Activated naive CD8-positive, alpha-beta T cell treated with anti-CD3 and anti-CD28 coated beads for 36 hours (primary cell): ENCODE measurements around the gene BCS1L. TPM values are rescaled to one million over a fixed set of nuclear protein-coding genes. Genes with fewer than 3 reads are reported as not detected.

Source experiments
- DNase-seq: peaks from one replicate; pipeline ENCODE4 v3.0.0; 2021
- H3K27ac Mint-ChIP-seq: one replicate; pipeline ENCODE4 v1.8.0; 2022; ENCODE audit warnings: mild to moderate bottlenecking, moderate library complexity, mixed read lengths
- H3K27me3 Mint-ChIP-seq: one replicate; pipeline ENCODE4 v1.8.0; 2022; ENCODE audit warnings: mild to moderate bottlenecking, mixed read lengths
- H3K36me3 Mint-ChIP-seq: one replicate; pipeline ENCODE4 v1.8.0; 2021; ENCODE audit warnings: mild to moderate bottlenecking, mixed read lengths
- H3K4me1 Mint-ChIP-seq: one replicate; pipeline ENCODE4 v1.8.0; 2021; ENCODE audit warnings: mixed read lengths
- H3K4me3 Mint-ChIP-seq: one replicate; pipeline ENCODE4 v1.8.0; 2022; ENCODE audit warnings: mild to moderate bottlenecking, moderate library complexity, mixed read lengths
- H3K9me3 Mint-ChIP-seq: one replicate; pipeline ENCODE4 v1.8.0; 2022; ENCODE audit warnings: mixed read lengths
- total RNA-seq, 2 experiments: library from RNA; stranded (reverse); gene quantifications; one replicate each; pipeline ENCODE4 v1.2.3, GENCODE V29; 2021

The BCS1L gene, protein sequence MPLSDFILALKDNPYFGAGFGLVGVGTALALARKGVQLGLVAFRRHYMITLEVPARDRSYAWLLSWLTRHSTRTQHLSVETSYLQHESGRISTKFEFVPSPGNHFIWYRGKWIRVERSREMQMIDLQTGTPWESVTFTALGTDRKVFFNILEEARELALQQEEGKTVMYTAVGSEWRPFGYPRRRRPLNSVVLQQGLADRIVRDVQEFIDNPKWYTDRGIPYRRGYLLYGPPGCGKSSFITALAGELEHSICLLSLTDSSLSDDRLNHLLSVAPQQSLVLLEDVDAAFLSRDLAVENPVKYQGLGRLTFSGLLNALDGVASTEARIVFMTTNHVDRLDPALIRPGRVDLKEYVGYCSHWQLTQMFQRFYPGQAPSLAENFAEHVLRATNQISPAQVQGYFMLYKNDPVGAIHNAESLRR
- total RNA-seq: 10 to 100 TPM; 90.3 to 96.4 TPM

DNA sequence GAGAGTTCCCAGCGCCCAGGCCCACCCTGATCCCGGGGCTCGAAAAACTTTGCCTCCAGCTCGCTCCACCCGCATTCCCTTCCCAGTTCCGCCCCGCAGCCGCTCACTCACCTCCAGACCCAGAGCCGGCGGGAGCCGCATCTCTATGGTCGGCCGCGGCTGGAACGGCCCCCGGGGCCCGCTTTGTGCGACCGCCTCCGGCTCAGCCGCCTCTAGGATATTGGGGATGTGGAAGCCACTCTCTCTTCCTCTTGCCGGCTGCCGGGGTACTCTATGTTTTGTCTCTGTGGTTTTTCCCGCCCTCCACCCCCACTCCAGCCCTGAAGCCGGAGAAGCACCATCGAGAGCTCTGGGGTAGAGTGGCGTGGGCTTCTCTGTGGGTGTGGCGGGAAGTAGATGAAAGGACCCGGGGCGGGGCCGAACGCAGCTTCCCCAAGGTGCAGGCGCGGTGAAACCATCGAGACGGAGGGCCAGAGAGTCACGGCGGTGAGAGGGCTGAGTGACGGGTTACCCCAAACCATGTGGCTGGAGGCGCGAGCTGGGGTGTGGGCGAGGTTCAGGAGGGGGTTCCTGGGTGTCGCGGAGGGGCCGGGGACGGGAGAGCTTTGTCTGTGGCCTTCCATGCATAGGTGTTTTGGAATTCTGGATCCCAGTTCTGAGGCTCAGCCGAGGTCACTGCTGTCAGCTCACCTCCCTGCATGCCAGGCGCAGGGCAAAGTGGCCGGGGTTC is at the start of gene BCS1L, which contains the start of gene ZNF142:
TSS of gene BCS1L (plus strand) at position 426 of the 730 bp plus-strand sequence. CDS start 1,305 bp downstream, outside the sequence.
TSS of gene ZNF142 (minus strand) at position 366 of the 730 bp plus-strand sequence. CDS start 3,194 bp downstream, outside the sequence.
- peaks cover 27% of the 10 kb centered on the region for H3K4me1 Mint-ChIP-seq
- H3K9me3 Mint-ChIP-seq: no peaks in the 10 kb centered on the region
- peaks cover 26% of the 10 kb centered on the region for H3K36me3 Mint-ChIP-seq
- H3K27me3 Mint-ChIP-seq: no peaks in the 10 kb centered on the region
- DNase-seq: peak; percentile 97
- peak within 1 kb of the TSS; percentile 92 for H3K27ac Mint-ChIP-seq
- peak within 1 kb of the TSS; percentile 96 for H3K4me3 Mint-ChIP-seq

DNA sequence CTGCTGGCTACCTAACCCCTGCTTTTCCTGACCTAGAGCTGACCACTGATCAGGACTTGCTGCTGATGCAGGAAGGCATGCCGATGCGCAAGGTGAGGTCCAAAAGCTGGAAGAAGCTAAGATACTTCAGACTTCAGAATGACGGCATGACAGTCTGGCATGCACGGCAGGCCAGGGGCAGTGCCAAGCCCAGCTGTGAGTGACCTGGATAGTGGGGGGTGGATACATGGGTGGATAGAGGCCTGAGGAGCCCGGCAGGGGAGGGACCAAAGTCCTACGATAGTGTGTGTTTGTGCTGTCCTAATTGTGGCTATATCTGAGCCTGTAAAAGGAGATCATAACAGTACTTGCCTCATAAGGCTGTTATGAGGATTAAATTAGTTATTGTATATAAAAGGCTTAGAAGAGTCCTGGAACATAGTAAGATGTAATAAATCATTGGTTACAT is 43.6 kb upstream of the BCS1L start:
- Mint-ChIP-seq H3K27ac (no peak overlapping the region), H3K27me3 (peaks cover 4% of the 10 kb centered on the region), H3K4me3 (no peak overlapping the region), H3K9me3 (no peaks in the 10 kb centered on the region), H3K4me1 (no peaks in the 10 kb centered on the region), H3K36me3 (no peaks in the 10 kb centered on the region)
- no peak for DNase-seq

GRCh38 chr2:218618102-218618860 is 41.2 kb upstream of the BCS1L start:
- H3K4me3 Mint-ChIP-seq: no peak overlapping the region
- H3K27me3 Mint-ChIP-seq: no peaks in the 10 kb centered on the region
- no peak for DNase-seq
- H3K9me3 Mint-ChIP-seq: no peaks in the 10 kb centered on the region
- H3K36me3 Mint-ChIP-seq: no peaks in the 10 kb centered on the region
- H3K27ac Mint-ChIP-seq: peak overlapping the region; percentile 21
- no peaks in the 10 kb centered on the region for H3K4me1 Mint-ChIP-seq

- Mint-ChIP-seq H3K36me3 (no peaks in the 10 kb centered on the region), H3K9me3 (no peaks in the 10 kb centered on the region), H3K27ac (no peak overlapping the region), H3K27me3 (no peaks in the 10 kb centered on the region), H3K4me3 (no peak overlapping the region), H3K4me1 (no peaks in the 10 kb centered on the region)
- DNase-seq: no peak
These were observed 38.5 kb upstream of the BCS1L start for GRCh38 chr2:218621007-218621406.

- H3K27ac Mint-ChIP-seq: no peak overlapping the region
- no peak overlapping the region for H3K4me3 Mint-ChIP-seq
- H3K36me3 Mint-ChIP-seq: no peaks in the 10 kb centered on the region
- H3K9me3 Mint-ChIP-seq: no peaks in the 10 kb centered on the region
- H3K27me3 Mint-ChIP-seq: no peaks in the 10 kb centered on the region
- H3K4me1 Mint-ChIP-seq: no peaks in the 10 kb centered on the region
- DNase-seq: no peak
These were observed 36.7 kb upstream of the BCS1L start for GRCh38 chr2:218622606-218623365.

DNA sequence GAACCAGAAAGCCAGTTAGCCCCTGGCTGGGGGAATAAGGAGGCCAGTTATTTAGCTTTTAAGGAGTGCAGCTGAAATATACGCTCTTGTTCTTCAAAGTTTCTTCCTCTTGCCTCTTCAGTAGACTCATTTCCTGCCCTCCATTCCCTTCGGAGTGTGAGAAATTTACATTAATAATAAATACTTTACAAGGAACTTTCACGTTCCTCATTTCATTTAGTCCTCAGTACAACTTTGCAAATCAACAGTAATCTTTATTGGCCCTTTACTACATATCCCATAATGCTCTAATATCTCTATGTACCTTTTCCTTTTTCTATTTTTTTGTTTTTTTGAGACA is 36.1 kb upstream of the BCS1L start:
- no peaks in the 10 kb centered on the region for H3K27me3 Mint-ChIP-seq
- H3K4me1 Mint-ChIP-seq: peaks cover 3% of the 10 kb centered on the region
- no peak for DNase-seq
- H3K36me3 Mint-ChIP-seq: no peaks in the 10 kb centered on the region
- no peak overlapping the region for H3K27ac Mint-ChIP-seq
- no peak overlapping the region for H3K4me3 Mint-ChIP-seq
- no peaks in the 10 kb centered on the region for H3K9me3 Mint-ChIP-seq

- Mint-ChIP-seq H3K36me3 (no peaks in the 10 kb centered on the region), H3K27ac (no peak overlapping the region), H3K4me3 (no peak overlapping the region), H3K27me3 (no peaks in the 10 kb centered on the region), H3K4me1 (peaks cover 3% of the 10 kb centered on the region), H3K9me3 (no peaks in the 10 kb centered on the region)
- no peak for DNase-seq
These were observed 33.1 kb upstream of the BCS1L start for GRCh38 chr2:218626369-218626768.

GRCh38 chr2:218627939-218628338 is 31.5 kb upstream of the BCS1L start:
- no peak overlapping the region for H3K27ac Mint-ChIP-seq

GRCh38 chr2:218631837-218632236 is 27.6 kb upstream of the BCS1L start:
- no peak for DNase-seq
- no peak overlapping the region for H3K4me3 Mint-ChIP-seq
- H3K27ac Mint-ChIP-seq: no peak overlapping the region

More at GRCh38 chr2:218627939-218628338, 31.5 kb upstream of the BCS1L start:
- no peak overlapping the region for H3K4me3 Mint-ChIP-seq
- H3K36me3 Mint-ChIP-seq: peaks cover 2% of the 10 kb centered on the region
- no peaks in the 10 kb centered on the region for H3K9me3 Mint-ChIP-seq
- DNase-seq: no peak
- peaks cover 3% of the 10 kb centered on the region for H3K4me1 Mint-ChIP-seq
- no peaks in the 10 kb centered on the region for H3K27me3 Mint-ChIP-seq

GRCh38 chr2:218635719-218636118 is 23.8 kb upstream of the BCS1L start:
- H3K27ac Mint-ChIP-seq: no peak overlapping the region
- H3K27me3 Mint-ChIP-seq: no peaks in the 10 kb centered on the region
- H3K36me3 Mint-ChIP-seq: peaks cover 13% of the 10 kb centered on the region
- DNase-seq: no peak
- H3K9me3 Mint-ChIP-seq: no peaks in the 10 kb centered on the region
- no peaks in the 10 kb centered on the region for H3K4me1 Mint-ChIP-seq
- H3K4me3 Mint-ChIP-seq: no peak overlapping the region

More at GRCh38 chr2:218631837-218632236, 27.6 kb upstream of the BCS1L start:
- H3K4me1 Mint-ChIP-seq: peaks cover 3% of the 10 kb centered on the region
- no peaks in the 10 kb centered on the region for H3K9me3 Mint-ChIP-seq
- H3K27me3 Mint-ChIP-seq: no peaks in the 10 kb centered on the region
- H3K36me3 Mint-ChIP-seq: peaks cover 9% of the 10 kb centered on the region

DNA sequence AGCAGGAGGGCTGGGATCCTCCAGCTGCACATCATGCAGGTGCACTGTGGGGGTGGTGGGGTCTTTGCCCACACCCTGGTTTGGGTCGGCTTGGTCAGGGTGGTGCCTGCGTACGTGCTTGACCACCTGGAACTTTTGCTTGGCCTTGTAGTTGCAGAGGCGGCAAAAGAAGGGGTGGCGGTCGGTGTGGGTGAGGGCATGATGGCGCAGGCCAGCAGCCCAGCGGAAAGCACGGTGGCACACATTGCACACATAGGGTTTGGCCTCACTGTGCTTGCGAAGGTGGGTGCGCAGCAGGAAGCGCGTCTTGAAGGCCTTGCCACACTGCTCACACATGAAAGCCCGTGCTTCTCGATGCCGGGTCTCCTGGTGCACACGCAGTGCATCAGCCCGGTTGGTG is 21.1 kb upstream of the BCS1L start:
- no peak for DNase-seq
- Mint-ChIP-seq H3K4me1 (no peaks in the 10 kb centered on the region), H3K27ac (no peak overlapping the region), H3K9me3 (no peaks in the 10 kb centered on the region), H3K27me3 (no peaks in the 10 kb centered on the region), H3K36me3 (peaks cover 11% of the 10 kb centered on the region), H3K4me3 (no peak overlapping the region)

DNA sequence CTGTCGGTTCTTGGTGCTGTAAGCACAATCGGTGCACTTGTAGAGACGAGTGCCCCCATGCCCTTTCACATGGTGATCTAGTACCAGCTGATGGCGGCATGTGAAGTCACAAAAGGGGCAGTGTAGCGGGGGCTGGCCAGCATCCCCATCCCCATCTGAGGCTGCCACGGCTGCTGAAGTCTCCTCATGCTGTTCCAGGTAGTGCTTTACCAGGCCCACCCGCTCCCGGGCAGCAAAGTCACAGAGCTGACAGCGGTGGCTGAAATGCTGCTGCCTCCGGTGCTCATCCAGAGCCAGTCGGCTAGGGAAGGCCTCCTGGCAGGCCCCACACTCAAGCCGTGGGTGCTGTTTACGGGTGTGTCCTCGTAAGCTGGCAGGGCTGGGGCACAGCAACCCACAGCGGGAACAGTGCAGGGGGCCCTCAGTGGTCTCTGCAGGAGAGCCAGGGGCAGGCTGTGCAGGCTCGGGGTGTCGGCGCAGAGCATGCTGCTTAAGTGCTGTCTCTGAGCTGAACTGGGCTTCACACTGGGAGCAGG is 17.3 kb upstream of the BCS1L start:
- no peak overlapping the region for H3K27ac Mint-ChIP-seq
- no peak for DNase-seq
- no peaks in the 10 kb centered on the region for H3K9me3 Mint-ChIP-seq
- peaks cover 10% of the 10 kb centered on the region for H3K36me3 Mint-ChIP-seq
- no peak overlapping the region for H3K4me3 Mint-ChIP-seq
- no peaks in the 10 kb centered on the region for H3K27me3 Mint-ChIP-seq
- peaks cover 3% of the 10 kb centered on the region for H3K4me1 Mint-ChIP-seq

- no peak overlapping the region for H3K4me3 Mint-ChIP-seq
- peaks cover 3% of the 10 kb centered on the region for H3K4me1 Mint-ChIP-seq
- peaks cover 15% of the 10 kb centered on the region for H3K36me3 Mint-ChIP-seq
- H3K27ac Mint-ChIP-seq: no peak overlapping the region
- H3K9me3 Mint-ChIP-seq: no peaks in the 10 kb centered on the region
- H3K27me3 Mint-ChIP-seq: no peaks in the 10 kb centered on the region
- no peak for DNase-seq
These were observed 16.7 kb upstream of the BCS1L start for GRCh38 chr2:218642786-218643185.

DNA sequence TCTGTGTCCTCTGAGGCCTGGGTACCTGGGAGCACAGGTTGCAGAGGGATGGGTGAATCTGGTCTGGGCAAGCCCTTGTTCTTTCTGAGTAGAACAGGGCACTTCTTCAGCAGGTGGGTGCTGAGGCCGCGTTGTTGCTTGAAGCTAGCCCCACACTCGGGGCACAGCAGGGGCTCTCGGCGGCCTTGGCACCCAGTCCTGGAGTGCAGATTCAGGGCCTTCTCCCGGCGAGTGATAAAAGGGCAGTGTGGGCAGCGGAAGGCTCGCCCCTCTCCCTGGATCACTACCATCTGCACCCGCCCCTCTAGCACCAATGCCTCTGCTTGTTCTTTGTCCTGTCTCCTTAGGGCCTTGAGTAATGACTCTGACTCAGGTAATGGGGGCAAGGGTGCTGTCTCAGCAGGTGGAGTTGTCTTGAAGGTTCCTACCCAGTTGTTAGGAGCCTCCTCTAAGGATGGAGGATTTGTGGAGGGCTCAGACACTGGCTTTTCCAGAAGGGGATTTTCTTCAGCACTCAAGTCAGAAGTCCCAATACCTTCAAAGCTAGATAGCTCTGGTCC is 15.7 kb upstream of the BCS1L start:
- Mint-ChIP-seq H3K9me3 (no peaks in the 10 kb centered on the region), H3K4me3 (no peak overlapping the region), H3K27me3 (no peaks in the 10 kb centered on the region), H3K27ac (no peak overlapping the region), H3K4me1 (peaks cover 7% of the 10 kb centered on the region), H3K36me3 (peaks cover 21% of the 10 kb centered on the region)
- no peak for DNase-seq
